Gastrocnemius medialis (tissue), 4 donors: ENCODE data around the gene TSC22D4. TPM values are rescaled to one million over a fixed set of nuclear protein-coding genes. Genes with fewer than 3 reads are reported as not detected.

ENCODE experiments used
- ATAC-seq, 2 donors: fragments of 150-250 bp; one replicate each; pipeline ENCODE4 v1.9.1; 2016
- DNase-seq, 2 donors: peaks; one replicate each; pipeline ENCODE4 v3.0.0-alpha.2; 2019
- H3K27ac ChIP-seq, 4 donors: fragments of 200-600 bp; sonication (generic); 1 replicate in 1 of 4; 2 replicates in 3 of 4; pipeline ENCODE4 v1.5.1; 2016 to 2018; ENCODE audit warnings: mild to moderate bottlenecking in 2 of 4, moderate library complexity in 1 of 4
- H3K27me3 ChIP-seq, 3 donors: fragments of 200-600 bp; sonication (generic) in 2 of 3; 1 replicate in 1 of 3; 2 replicates in 2 of 3; pipeline versions ENCODE4 v1.5.1 to v1.6.0; 2016 to 2019; ENCODE audit warnings: mild to moderate bottlenecking in 1 of 3, moderate library complexity in 1 of 3
- H3K36me3 ChIP-seq, 2 donors: fragments of 200-600 bp; sonication (generic) in 1 of 2; one replicate each; pipeline ENCODE4 v1.5.1; 2017 to 2018
- H3K4me1 ChIP-seq, 2 donors: fragments of 200-600 bp; sonication (generic) in 1 of 2; one replicate each; pipeline ENCODE4 v1.5.1; 2016 to 2017; ENCODE audit warnings: mild to moderate bottlenecking in 2 of 2
- H3K4me3 ChIP-seq, 4 donors: fragments of 200-600 bp; sonication (generic) in 3 of 4; 1 replicate in 1 of 4; 2 replicates in 3 of 4; pipeline ENCODE4 v1.5.1; 2016 to 2019; ENCODE audit warnings: mild to moderate bottlenecking in 2 of 4
- H3K9me3 ChIP-seq, 3 donors: fragments of 200-600 bp; sonication (generic) in 2 of 3; 1 replicate in 1 of 3; 2 replicates in 2 of 3; pipeline ENCODE4 v1.5.1; 2016 to 2019
- POLR2A ChIP-seq, 2 donors: fragments of 450-650 bp; IDR thresholded peaks; one replicate each; pipeline ENCODE4 v1.6.1; 2017; ENCODE audit warnings: antibody characterized with exemption in 2 of 2, mild to moderate bottlenecking in 2 of 2, moderate library complexity in 2 of 2
- in situ Hi-C, 4 donors: fragments of 200-750 bp; cut with MboI; loops; one replicate each; pipeline versions ENCODE4 v1.15.0 to v1.8.0; 2017; ENCODE audit warnings: low sequenced_read_pairs in 4 of 4
- intact Hi-C: fragments of 100-400 bp; cut with DNase I; formaldehyde crosslinking; loops from one replicate; pipeline ENCODE4 v1.15.1; 2023; ENCODE audit warnings: low total_unique reads
- total RNA-seq, 4 donors: library from RNA; depleted of rRNA; stranded (reverse); fragments of >200 nt; gene quantifications; one replicate each; pipeline versions ENCODE4 v1.1.0 to v1.2.3, GENCODE V29; 2016
- TF ChIP-seq, protein P1 (sequence below), 5 experiments: fragments of 450-650 bp in 3 of 5; fragments of 200-600 bp in 2 of 5; sonication (generic) in 2 of 5; IDR thresholded peaks in 4 of 5; conservative IDR thresholded peaks in 1 of 5; 1 replicate in 4 of 5; 2 replicates in 1 of 5; pipeline ENCODE4 v1.5.1; 2016 to 2019; ENCODE audit warnings: antibody characterized with exemption in 5 of 5, mild to moderate bottlenecking in 3 of 5, moderate library complexity in 3 of 5

TSC22D4 gene
- total RNA-seq, 4 donors from 2014 or later: 14.3 to 25.5 (median 21.2) TPM

DNA sequence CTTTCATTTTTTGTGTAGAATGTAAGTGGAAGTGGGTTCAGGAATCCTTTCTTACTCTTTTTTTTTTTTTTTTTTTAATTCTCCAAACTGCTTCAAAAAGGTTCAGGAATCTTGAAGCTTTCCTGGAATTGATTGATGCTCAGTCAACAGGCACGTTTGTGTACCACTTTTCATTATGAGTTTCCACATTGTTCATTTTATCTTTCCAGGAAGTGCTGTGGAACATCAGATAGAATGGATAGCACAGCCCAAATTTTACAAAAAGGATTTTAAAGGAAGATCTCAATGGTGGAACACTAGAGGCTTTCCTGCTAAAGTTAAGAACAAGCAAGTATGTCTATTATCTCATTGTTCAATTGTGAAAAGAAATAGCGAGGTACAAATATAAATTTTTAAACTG, 40.8 kb downstream of the TSC22D4 start:
- H3K9me3 ChIP-seq: no peaks in the 10 kb centered on the region
- no peaks in the 10 kb centered on the region for H3K27me3 ChIP-seq
- ATAC-seq: no peak
- in situ Hi-C loops: loop anchor here in 1 of 4 donors (25.0 kb wide), 1 partner anchor 424 kb away; the partner anchor contains the start of genes SLC12A9 and TRIP6
- intact Hi-C loops: no loop called here
- H3K27ac ChIP-seq: no peak overlapping the region
- H3K4me3 ChIP-seq: no peak overlapping the region
- peaks cover 0 to 14% of the 10 kb centered on the region in 2 donors for H3K36me3 ChIP-seq
- DNase-seq: no peak
- TF ChIP-seq POLR2A (IDR thresholded peaks at IDR 0.05): no peak
- TF ChIP-seq, protein P1, sequence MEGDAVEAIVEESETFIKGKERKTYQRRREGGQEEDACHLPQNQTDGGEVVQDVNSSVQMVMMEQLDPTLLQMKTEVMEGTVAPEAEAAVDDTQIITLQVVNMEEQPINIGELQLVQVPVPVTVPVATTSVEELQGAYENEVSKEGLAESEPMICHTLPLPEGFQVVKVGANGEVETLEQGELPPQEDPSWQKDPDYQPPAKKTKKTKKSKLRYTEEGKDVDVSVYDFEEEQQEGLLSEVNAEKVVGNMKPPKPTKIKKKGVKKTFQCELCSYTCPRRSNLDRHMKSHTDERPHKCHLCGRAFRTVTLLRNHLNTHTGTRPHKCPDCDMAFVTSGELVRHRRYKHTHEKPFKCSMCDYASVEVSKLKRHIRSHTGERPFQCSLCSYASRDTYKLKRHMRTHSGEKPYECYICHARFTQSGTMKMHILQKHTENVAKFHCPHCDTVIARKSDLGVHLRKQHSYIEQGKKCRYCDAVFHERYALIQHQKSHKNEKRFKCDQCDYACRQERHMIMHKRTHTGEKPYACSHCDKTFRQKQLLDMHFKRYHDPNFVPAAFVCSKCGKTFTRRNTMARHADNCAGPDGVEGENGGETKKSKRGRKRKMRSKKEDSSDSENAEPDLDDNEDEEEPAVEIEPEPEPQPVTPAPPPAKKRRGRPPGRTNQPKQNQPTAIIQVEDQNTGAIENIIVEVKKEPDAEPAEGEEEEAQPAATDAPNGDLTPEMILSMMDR (IDR thresholded peaks at IDR 0.05 in 4 of 5, conservative IDR thresholded peaks at IDR 0.05 in 1 of 5): no peak
- peaks cover 12% of the 10 kb centered on the region in 2 donors for H3K4me1 ChIP-seq

DNA sequence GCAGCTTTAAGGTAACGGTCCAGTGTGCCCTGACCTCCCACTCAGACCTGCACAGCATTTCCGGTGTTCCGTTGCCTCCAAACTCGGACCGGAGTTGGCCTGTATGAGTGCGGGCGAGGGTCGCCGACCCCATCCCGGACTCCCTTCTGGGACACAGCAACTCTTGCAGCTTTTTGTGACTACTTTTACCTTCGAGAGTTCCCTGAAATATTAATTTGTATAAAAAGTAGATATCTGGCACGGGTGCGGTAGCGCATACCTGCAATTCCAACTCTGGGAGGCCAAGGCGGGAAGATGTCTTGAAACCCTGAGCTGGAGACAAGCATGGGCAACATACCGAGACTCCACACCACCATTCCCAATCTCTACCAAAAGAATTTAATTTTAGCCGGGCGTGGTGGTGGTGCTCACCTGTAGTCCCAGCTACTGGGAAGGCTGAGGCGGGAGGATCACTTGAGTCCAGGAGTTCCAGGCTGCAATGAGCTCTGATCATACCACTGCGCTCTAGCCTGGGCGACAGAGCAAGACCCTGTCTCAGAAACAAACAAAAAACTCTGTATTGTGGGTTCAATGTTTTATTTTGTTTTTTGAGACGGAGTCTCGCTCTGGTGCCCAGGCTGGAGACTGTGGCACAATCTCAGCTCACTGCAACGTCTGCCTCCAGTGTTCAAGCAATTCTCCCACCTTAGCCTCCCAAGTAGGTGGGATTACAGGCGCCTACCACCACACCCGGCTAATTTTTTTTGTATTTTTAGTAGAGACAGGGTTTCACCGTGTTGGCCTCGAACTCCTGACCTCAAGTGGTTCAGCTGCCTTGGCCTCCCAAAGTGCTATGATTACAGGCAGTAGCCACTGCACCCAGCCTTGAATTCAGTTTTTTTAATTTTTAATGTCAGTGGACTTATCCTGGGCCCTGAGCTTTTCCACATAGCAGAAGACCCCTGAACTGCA, 41.6 kb downstream of the TSC22D4 start:
- in situ Hi-C loops (loop anchor here in 1 of 4 donors (25.0 kb wide), 1 partner anchor 425 kb away; the partner anchor contains the start of genes SLC12A9 and TRIP6), intact Hi-C loops (loop anchor here (2.0 kb wide), 1 partner anchor 41 kb away; the partner anchor contains the start of gene TSC22D4)
- no peak for TF ChIP-seq POLR2A (IDR thresholded peaks at IDR 0.05)
- TF ChIP-seq, protein P1 (IDR thresholded peaks at IDR 0.05 in 4 of 5, conservative IDR thresholded peaks at IDR 0.05 in 1 of 5): no peak
- Histone ChIP-seq H3K36me3 (peaks cover 0 to 22% of the 10 kb centered on the region in 2 donors), H3K4me3 (peak overlapping the region in 2 of 4 donors; percentile 78 to 81), H3K27ac (peak overlapping the region; percentile 85 to 92 (median 90)), H3K4me1 (peaks cover 13% of the 10 kb centered on the region in 2 donors), H3K27me3 (no peaks in the 10 kb centered on the region), H3K9me3 (no peaks in the 10 kb centered on the region)
- ATAC-seq (no peak), DNase-seq (no peak)

DNA sequence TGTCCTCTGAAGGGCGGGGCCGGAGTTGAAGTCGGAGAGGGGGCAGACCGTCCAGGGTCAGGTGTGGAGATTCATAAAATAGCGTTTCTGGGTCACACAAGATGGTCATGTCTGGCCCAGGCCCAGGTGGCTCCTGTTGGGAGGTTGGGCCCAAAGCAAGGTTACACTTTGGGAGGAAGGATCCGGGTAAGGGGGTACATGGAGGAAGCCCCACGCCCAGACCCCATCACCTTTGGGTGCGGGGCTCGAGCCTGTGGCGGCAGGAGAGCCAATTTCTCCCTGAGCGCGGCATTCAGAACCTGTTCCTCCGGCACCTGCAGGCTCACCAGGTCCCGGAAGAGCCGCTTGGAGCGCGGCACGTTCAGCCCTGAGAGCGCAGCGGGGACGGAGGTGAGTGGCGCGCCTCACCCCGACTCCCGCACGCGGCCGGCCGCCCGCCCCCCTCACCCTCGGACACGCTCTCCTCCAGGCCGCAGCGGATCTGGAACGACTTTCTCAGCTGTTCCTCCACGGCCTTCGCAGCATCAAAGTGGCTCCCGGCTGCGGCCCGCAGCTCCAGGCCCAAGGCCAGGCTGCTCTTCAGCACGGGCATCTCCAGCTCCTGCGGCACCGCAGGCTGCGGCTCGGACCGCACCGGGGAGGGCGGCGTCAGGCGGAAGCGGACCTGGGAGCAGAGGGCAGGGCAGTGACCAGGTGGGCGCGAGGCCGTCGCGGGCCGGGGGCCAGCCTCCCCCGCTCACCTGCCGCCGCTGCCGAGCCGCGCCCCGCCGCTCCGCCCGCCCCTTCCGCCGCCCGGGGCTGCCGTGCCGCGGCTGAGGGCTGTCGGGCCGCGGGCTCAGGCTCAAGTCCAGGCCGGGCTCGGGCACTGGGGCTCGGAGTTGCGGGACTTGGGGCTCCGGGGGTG, 43.4 kb downstream of the TSC22D4 start:
- TF ChIP-seq, protein P1 (IDR thresholded peaks at IDR 0.05 in 4 of 5, conservative IDR thresholded peaks at IDR 0.05 in 1 of 5): no peak
- TF ChIP-seq POLR2A (IDR thresholded peaks at IDR 0.05): no peak
- in situ Hi-C loops (loop anchor here in 1 of 4 donors (25.0 kb wide), 1 partner anchor 427 kb away; the partner anchor contains the start of genes SLC12A9 and TRIP6), intact Hi-C loops (loop anchor here (1.0 to 2.0 kb wide), 2 partner anchors 15 to 43 kb away; partner anchors contain the start of gene TSC22D4)
- Histone ChIP-seq H3K36me3 (peaks cover 0 to 22% of the 10 kb centered on the region in 2 donors), H3K27ac (peak overlapping the region; percentile 85 to 92 (median 90)), H3K4me3 (peak overlapping the region; percentile 78 to 86 (median 81)), H3K9me3 (no peaks in the 10 kb centered on the region), H3K27me3 (no peaks in the 10 kb centered on the region), H3K4me1 (peaks cover 31% of the 10 kb centered on the region in 2 donors)
- DNase-seq: no peak
- ATAC-seq: peak; percentile 33 to 42
